HepG2 (cell line): ENCODE results near the gene KRT73. TPM values are rescaled to one million over a fixed set of nuclear protein-coding genes. Genes with fewer than 3 reads are reported as not detected.

Experiments used
- ATAC-seq: fragments of 200-7000 bp; cut with Tn5 transposase; 3 replicates; pipeline ENCODE4 v1.9.1; 2020; ENCODE audit warnings: mild to moderate bottlenecking, moderate library complexity
- BruUV-seq: library from RNA; stranded (reverse); fragments of 400-500 nt; replicated peaks from 2 replicates; lab custom pipeline; 2021; lab: Mats Ljungman, UMichigan
- CTCF ChIA-PET: fragments of 300-600 bp; formaldehyde crosslinking; extraction: SDS; loops from one replicate; lab custom pipeline; 2021; ENCODE audit warnings: low total read pairs, inconsistent platforms, low intra/inter-chr PET ratio; lab: Yijun Ruan, JAX
- POLR2A ChIA-PET: fragments of 350-600 bp; sonication (Branson Sonifier 250); formaldehyde crosslinking; loops from one replicate; lab custom pipeline; 2020; ENCODE audit warnings: antibody characterized with exemption, inconsistent platforms; lab: Yijun Ruan, JAX
- DNase-seq: peaks from one replicate; pipeline ENCODE4 v3.0.0-alpha.2; 2015; ENCODE audit warnings: low spot score
- FAIRE-seq: peaks from 3 replicates; lab custom pipeline; 2011; peaks lifted over from hg19 to GRCh38; lab: Jason Lieb, UNC
- H2AFZ ChIP-seq: one replicate; pipeline ENCODE4 v1.6.1; 2011; ENCODE audit warnings: low read length, inconsistent platforms
- H3K27ac ChIP-seq: fragments of 300-600 bp; 3 replicates; pipeline ENCODE4 v1.8.0; 2011; ENCODE audit warnings: mixed run types, mild to moderate bottlenecking, mixed read lengths, low read length, inconsistent platforms; ENCODE audit not compliant: insufficient read depth; ENCODE audit errors: extremely low read length
- H3K27me3 ChIP-seq, 2 experiments: fragments of 200-600 bp in 1 of 2; 2 replicates in 1 of 2; 3 replicates in 1 of 2; pipeline versions ENCODE4 v1.6.0 to v1.8.0; 2011; ENCODE audit warnings: low read length in 2 of 2, mild to moderate bottlenecking in 2 of 2, moderate library complexity in 2 of 2, inconsistent platforms in 1 of 2; ENCODE audit not compliant: insufficient read depth in 2 of 2, control insufficient read depth in 1 of 2
- H3K36me3 ChIP-seq, 2 experiments: fragments of 200-600 bp in 1 of 2; replicated peaks in 1 of 2; 2 replicates in 1 of 2; 3 replicates in 1 of 2; pipeline versions ENCODE4 v1.5.1 to v1.8.0; 2011; ENCODE audit warnings: low read length in 2 of 2, inconsistent platforms in 1 of 2; ENCODE audit not compliant: insufficient read depth in 2 of 2, control insufficient read depth in 1 of 2
- H3K4me1 ChIP-seq: 2 replicates; pipeline ENCODE4 v1.5.1; 2012; ENCODE audit warnings: low read length, inconsistent platforms; ENCODE audit not compliant: insufficient read depth
- H3K4me2 ChIP-seq: 2 replicates; pipeline ENCODE4 v1.6.0; 2011; ENCODE audit warnings: low read depth, low read length, inconsistent platforms
- H3K4me3 ChIP-seq, 3 experiments: fragments of 200-600 bp in 1 of 3; sonication (generic), shearing (Covaris generic) in 1 of 3; replicated peaks in 1 of 3; 2 replicates each; pipeline ENCODE4 v1.5.1; 2011 to 2016; ENCODE audit warnings: low read length in 3 of 3, inconsistent platforms in 2 of 3, low read depth in 2 of 3, mild to moderate bottlenecking in 2 of 3, control low read depth in 1 of 3, mixed read lengths in 1 of 3; ENCODE audit not compliant: insufficient read depth in 1 of 3
- H3K79me2 ChIP-seq: one replicate; pipeline ENCODE4 v1.6.1; 2011; ENCODE audit warnings: low read length, inconsistent platforms; ENCODE audit not compliant: insufficient read depth
- H3K9ac ChIP-seq: 2 replicates; pipeline ENCODE4 v1.6.0; 2011; ENCODE audit warnings: mild to moderate bottlenecking, low read depth, low read length, inconsistent platforms; ENCODE audit not compliant: insufficient read depth
- H3K9me3 ChIP-seq: 2 replicates; pipeline ENCODE4 v1.5.1; 2012; ENCODE audit warnings: mild to moderate bottlenecking, low read length
- H4K20me1 ChIP-seq: 2 replicates; pipeline ENCODE4 v1.6.0; 2011; ENCODE audit warnings: inconsistent platforms, mild to moderate bottlenecking, low read length, moderate library complexity; ENCODE audit not compliant: insufficient read depth
- MAF1 ChIP-seq: sonication (generic); formaldehyde crosslinking; IDR thresholded peaks from 2 replicates; pipeline ENCODE4 v1.5.0; 2020; ENCODE audit warnings: missing genetic modification reagents, borderline replicate concordance
- MAFF ChIP-seq: IDR thresholded peaks from 2 replicates; pipeline ENCODE4 v1.6.1; 2011; ENCODE audit warnings: low read depth, low read length, improper control_type of control experiment
- MAFK ChIP-seq, 2 experiments: IDR thresholded peaks in 1 of 2; conservative IDR thresholded peaks in 1 of 2; 2 replicates each; pipeline ENCODE4 v1.6.1; 2011; ENCODE audit warnings: improper control_type of control experiment in 2 of 2, low read length in 2 of 2
- POLR2AphosphoS5 ChIP-seq: IDR thresholded peaks from 2 replicates; pipeline ENCODE4 v1.6.1; 2012; ENCODE audit warnings: low read depth, low read length
- ZNF660 ChIP-seq: sonication (generic); formaldehyde crosslinking; IDR thresholded peaks from 2 replicates; pipeline ENCODE4 v1.5.1; 2020; ENCODE audit warnings: mild to moderate bottlenecking, low read depth, missing genetic modification reagents, borderline replicate concordance
- ZNF83 ChIP-seq: sonication (generic); formaldehyde crosslinking; IDR thresholded peaks from 2 replicates; pipeline ENCODE4 v1.4.0; 2020; ENCODE audit warnings: missing genetic modification reagents, mild to moderate bottlenecking, borderline replicate concordance
- WGBS: methylation state at CpG from one replicate; pipeline ENCODE4 v1.1.6; 2017; ENCODE audit warnings: low lambda C conversion rate; 5-methylcytosine and 5-hydroxymethylcytosine counted together
- in situ Hi-C: cut with HindIII; loops from 2 replicates; pipeline ENCODE4 v1.10.0; 2017; ENCODE audit warnings: low pct_unique_long_range_greater_than_20kb; ENCODE audit not compliant: extremely low pct_ligation_motif_present
- intact Hi-C: fragments of 100-400 bp; cut with micrococcal nuclease; formaldehyde crosslinking; loops from one replicate; pipeline ENCODE4 v1.10.0; 2022; ENCODE audit not compliant: unreplicated experiment
- polyA plus RNA-seq, 8 experiments: library from polyadenylated mRNA; depleted of rRNA in 3 of 8; stranded (reverse) in 7 of 8; unstranded in 1 of 8; fragments of >200 nt; fragmentation: Illumina TruSeq in 4 of 8; extraction: Trizol in 4 of 8; gene quantifications; 2 replicates each; pipeline versions ENCODE4 v1.2.1 to v1.2.3, GENCODE V29; 2011 to 2016; ENCODE audit warnings: low read depth in 4 of 8, missing spikeins in 1 of 8, mixed read lengths in 1 of 8; ENCODE audit not compliant: insufficient read depth in 1 of 8
- total RNA-seq, 5 experiments: library from RNA; depleted of rRNA; stranded (reverse); fragments of >200 nt; fragmentation: Illumina TruSeq; extraction: Trizol; gene quantifications; 2 replicates each; pipeline ENCODE4 v1.2.3, GENCODE V29; 2016; ENCODE audit warnings: low read depth in 1 of 5
- TF ChIP-seq, protein P1 (sequence below): sonication (generic); formaldehyde crosslinking; IDR thresholded peaks from 2 replicates; pipeline ENCODE4 v1.5.0; 2020; ENCODE audit warnings: mild to moderate bottlenecking, missing genetic modification reagents

KRT73 gene
- total and polyA plus RNA-seq, 2 of the 13 experiments (the other 11 are each of a cell fraction or from before 2014, with no cell fraction given) = not detected

DNA sequence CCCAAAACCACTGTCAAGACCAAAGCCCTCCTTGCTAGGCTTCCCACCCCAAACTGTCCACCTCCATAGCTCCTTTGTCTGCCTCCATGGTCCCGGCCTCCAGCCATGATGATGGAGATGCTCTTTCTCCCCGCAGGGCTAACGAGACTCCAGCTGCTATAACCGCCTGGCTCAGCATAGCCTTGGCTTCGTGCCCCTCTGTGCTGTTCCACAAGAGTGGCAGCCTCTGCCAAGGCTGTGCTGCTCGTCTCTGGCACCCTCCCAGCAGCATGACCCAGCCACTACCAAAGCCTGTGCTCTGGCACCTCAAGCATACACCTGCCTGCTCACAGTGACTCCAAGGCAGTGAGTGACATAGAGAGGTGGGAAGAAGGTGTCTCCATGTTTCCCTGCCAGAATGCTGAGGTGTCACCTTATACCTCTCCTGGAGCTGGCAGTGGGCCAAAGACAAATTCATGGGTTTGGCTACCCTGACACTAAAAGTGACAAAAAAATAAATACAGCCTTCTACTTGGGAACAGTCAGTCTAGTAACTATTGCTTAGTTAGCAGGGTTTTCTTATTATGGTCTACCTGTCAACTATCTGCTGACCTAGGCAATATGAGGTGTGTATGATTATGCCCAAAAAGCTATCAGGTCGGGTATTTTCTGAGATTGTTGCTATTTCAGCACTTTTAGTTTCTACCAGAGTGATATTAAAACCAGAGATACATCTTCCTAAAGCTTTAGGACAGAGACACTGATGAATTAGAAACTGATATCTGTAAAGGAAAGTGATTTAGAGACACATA, 16.1 kb upstream of the KRT73 start:
- ChIA-PET POLR2A (no interaction called here), CTCF (no interaction called here)
- BruUV-seq = no TSS peak
- Histone ChIP-seq H3K4me1 (no peaks in the 10 kb centered on the region), H3K27ac (no peak overlapping the region), H2AFZ (no peak overlapping the region), H4K20me1 (no peaks in the 10 kb centered on the region), H3K9me3 (no peaks in the 10 kb centered on the region), H3K9ac (no peak overlapping the region), H3K27me3 (peaks cover 0 to 26% of the 10 kb centered on the region in 2 experiments; a peak in 2 of 5 replicates), H3K4me3 (no peak overlapping the region), H3K36me3 (no peaks in the 10 kb centered on the region), H3K4me2 (no peak overlapping the region), H3K79me2 (no peaks in the 10 kb centered on the region)
- intact Hi-C loops (no loop called here), in situ Hi-C loops (no loop called here)
- TF ChIP-seq POLR2AphosphoS5 (no peak), MAFF (peak; percentile 86), MAFK (conservative IDR thresholded peaks at IDR 0.05 in 1 of 2, IDR thresholded peaks at IDR 0.05 in 1 of 2; ENCODE audit: low read length in 2 of 2) (peak; percentile 83 to 93), ZNF660 (CRISPR knock-in tag) (no peak), ZNF83 (CRISPR knock-in tag) (no peak), MAF1 (CRISPR knock-in tag) (no peak)
- TF ChIP-seq, protein P1, sequence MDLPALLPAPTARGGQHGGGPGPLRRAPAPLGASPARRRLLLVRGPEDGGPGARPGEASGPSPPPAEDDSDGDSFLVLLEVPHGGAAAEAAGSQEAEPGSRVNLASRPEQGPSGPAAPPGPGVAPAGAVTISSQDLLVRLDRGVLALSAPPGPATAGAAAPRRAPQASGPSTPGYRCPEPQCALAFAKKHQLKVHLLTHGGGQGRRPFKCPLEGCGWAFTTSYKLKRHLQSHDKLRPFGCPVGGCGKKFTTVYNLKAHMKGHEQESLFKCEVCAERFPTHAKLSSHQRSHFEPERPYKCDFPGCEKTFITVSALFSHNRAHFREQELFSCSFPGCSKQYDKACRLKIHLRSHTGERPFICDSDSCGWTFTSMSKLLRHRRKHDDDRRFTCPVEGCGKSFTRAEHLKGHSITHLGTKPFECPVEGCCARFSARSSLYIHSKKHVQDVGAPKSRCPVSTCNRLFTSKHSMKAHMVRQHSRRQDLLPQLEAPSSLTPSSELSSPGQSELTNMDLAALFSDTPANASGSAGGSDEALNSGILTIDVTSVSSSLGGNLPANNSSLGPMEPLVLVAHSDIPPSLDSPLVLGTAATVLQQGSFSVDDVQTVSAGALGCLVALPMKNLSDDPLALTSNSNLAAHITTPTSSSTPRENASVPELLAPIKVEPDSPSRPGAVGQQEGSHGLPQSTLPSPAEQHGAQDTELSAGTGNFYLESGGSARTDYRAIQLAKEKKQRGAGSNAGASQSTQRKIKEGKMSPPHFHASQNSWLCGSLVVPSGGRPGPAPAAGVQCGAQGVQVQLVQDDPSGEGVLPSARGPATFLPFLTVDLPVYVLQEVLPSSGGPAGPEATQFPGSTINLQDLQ (CRISPR knock-in tag) = no peak
- DNase-seq (no peak), FAIRE-seq (no peak), ATAC-seq (no peak)
- whole genome bisulfite sequencing = 10% methylated on average over 4 of the region's 7 CpGs
